ENCODE results near the gene HBZ. TPM values are rescaled to one million over a fixed set of nuclear protein-coding genes. Genes with fewer than 3 reads are reported as not detected.
"Not testable (repeated sequence)": the region's sequence is repeated elsewhere in the genome, so short reads cannot be mapped to it uniquely, and the experiment has no call there.

The HBZ gene
- total and polyA plus RNA-seq, 9 of the 15 experiments (the other 6 are each of a cell fraction or from before 2014, with no cell fraction given) = 58.0 to 610 (median 113) TPM

GRCh38 chr16:172374-172941 is 20.0 kb downstream of the HBZ start, which contains the start of gene HBA2:
Gene HBA2, plus strand, starts transcription at chr16:172876. Its CDS starts 37 bp downstream, at chr16:172913.
- FAIRE-seq (peak; percentile 77), ATAC-seq (peak; percentile 66)
- H3K4me3 ChIP-seq = peak within 1 kb of the TSS; percentile 32
- H4K20me1 ChIP-seq (replicated peaks; ENCODE audit: control insufficient read depth, insufficient read depth, low read length); POLR2A ChIA-PET; CTCF ChIA-PET (ENCODE audit: low intra/inter-chr PET ratio); H3K27ac ChIP-seq (ENCODE audit: extremely low read depth, low read depth, low read length); BruUV-seq (replicated peaks); H3K79me2 ChIP-seq (ENCODE audit: control insufficient read depth, insufficient read depth, low read length); H3K9me3 ChIP-seq (replicated peaks; ENCODE audit: control insufficient read depth, insufficient read depth, low read depth, low read length); in situ Hi-C loops (cut with MboI); H2AFZ ChIP-seq (ENCODE audit: low read depth, low read length); intact Hi-C loops (cut with micrococcal nuclease); DNase-seq (ENCODE audit: extremely low read depth in 1 of 4, low spot score in 3 of 4); H3K36me3 ChIP-seq (ENCODE audit: control insufficient read depth, insufficient read depth, low read length); H3K9me1 ChIP-seq (ENCODE audit: control insufficient read depth, insufficient read depth, low read length); H3K27me3 ChIP-seq (ENCODE audit: control insufficient read depth in 2 of 2, insufficient read depth in 2 of 2, low read length in 2 of 2): not testable (repeated sequence)
- 0 out of 2 replicates have a peak within 1 kb of the TSS, but pooled peaks have one; percentile 18 for H3K4me2 ChIP-seq (ENCODE audit: insufficient read depth, low read length)
- peaks cover 22 to 58% of the 10 kb centered on the region in 2 experiments; a peak in 4 of 5 replicates for H3K4me1 ChIP-seq (replicated peaks in 1 of 2; ENCODE audit: control insufficient read depth in 2 of 2, insufficient read depth in 2 of 2, low read length in 2 of 2)
- WGBS (ENCODE audit: insufficient coverage, low coverage, missing lambda C conversion rate) = no CpG with 5 or more reads among the region's 74 CpGs
- H3K9ac ChIP-seq (ENCODE audit: insufficient read depth in 1 of 2, low read depth in 2 of 2, low read length in 2 of 2) = peak within 1 kb of the TSS in 1 of 2 experiments; percentile 84; a peak in 3 of 4 replicates

DNA sequence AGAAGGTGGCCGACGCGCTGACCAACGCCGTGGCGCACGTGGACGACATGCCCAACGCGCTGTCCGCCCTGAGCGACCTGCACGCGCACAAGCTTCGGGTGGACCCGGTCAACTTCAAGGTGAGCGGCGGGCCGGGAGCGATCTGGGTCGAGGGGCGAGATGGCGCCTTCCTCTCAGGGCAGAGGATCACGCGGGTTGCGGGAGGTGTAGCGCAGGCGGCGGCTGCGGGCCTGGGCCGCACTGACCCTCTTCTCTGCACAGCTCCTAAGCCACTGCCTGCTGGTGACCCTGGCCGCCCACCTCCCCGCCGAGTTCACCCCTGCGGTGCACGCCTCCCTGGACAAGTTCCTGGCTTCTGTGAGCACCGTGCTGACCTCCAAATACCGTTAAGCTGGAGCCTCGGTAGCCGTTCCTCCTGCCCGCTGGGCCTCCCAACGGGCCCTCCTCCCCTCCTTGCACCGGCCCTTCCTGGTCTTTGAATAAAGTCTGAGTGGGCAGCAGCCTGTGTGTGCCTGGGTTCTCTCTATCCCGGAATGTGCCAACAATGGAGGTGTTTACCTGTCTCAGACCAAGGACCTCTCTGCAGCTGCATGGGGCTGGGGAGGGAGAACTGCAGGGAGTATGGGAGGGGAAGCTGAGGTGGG is 20.9 kb downstream of the HBZ start:
- CTCF ChIA-PET (ENCODE audit: low intra/inter-chr PET ratio); FAIRE-seq; H4K20me1 ChIP-seq (replicated peaks; ENCODE audit: control insufficient read depth, insufficient read depth, low read length); DNase-seq (ENCODE audit: extremely low read depth in 1 of 4, low spot score in 3 of 4); H3K9me3 ChIP-seq (replicated peaks; ENCODE audit: control insufficient read depth, insufficient read depth, low read depth, low read length); ATAC-seq; H3K27me3 ChIP-seq (ENCODE audit: control insufficient read depth in 2 of 2, insufficient read depth in 2 of 2, low read length in 2 of 2); in situ Hi-C loops (cut with MboI); H2AFZ ChIP-seq (ENCODE audit: low read depth, low read length); intact Hi-C loops (cut with micrococcal nuclease); POLR2A ChIA-PET; H3K9me1 ChIP-seq (ENCODE audit: control insufficient read depth, insufficient read depth, low read length); H3K27ac ChIP-seq (ENCODE audit: extremely low read depth, low read depth, low read length): not testable (repeated sequence)
- peak overlapping the region; percentile 32 for H3K4me3 ChIP-seq
- TF ChIP-seq, protein P1, sequence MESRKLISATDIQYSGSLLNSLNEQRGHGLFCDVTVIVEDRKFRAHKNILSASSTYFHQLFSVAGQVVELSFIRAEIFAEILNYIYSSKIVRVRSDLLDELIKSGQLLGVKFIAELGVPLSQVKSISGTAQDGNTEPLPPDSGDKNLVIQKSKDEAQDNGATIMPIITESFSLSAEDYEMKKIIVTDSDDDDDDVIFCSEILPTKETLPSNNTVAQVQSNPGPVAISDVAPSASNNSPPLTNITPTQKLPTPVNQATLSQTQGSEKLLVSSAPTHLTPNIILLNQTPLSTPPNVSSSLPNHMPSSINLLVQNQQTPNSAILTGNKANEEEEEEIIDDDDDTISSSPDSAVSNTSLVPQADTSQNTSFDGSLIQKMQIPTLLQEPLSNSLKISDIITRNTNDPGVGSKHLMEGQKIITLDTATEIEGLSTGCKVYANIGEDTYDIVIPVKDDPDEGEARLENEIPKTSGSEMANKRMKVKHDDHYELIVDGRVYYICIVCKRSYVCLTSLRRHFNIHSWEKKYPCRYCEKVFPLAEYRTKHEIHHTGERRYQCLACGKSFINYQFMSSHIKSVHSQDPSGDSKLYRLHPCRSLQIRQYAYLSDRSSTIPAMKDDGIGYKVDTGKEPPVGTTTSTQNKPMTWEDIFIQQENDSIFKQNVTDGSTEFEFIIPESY (CRISPR knock-in tag; IDR thresholded peaks at IDR 0.05) = peak; percentile 25; the same call in 1 of the 2 replicates
- TF ChIP-seq EGR1 (conservative IDR thresholded peaks at IDR 0.05) = 0 out of 2 replicates have a peak, but pooled peaks have one; percentile 9
- H3K79me2 ChIP-seq (ENCODE audit: control insufficient read depth, insufficient read depth, low read length) = peaks cover 19% of the 10 kb centered on the region
- WGBS (ENCODE audit: insufficient coverage, low coverage, missing lambda C conversion rate) = 15% methylated on average over 8 of the region's 44 CpGs
- BruUV-seq (replicated peaks) = TSS peak; percentile 97
- peaks cover 11% of the 10 kb centered on the region; the same call in 1 of the 3 replicates for H3K36me3 ChIP-seq (ENCODE audit: control insufficient read depth, insufficient read depth, low read length)
- H3K4me2 ChIP-seq (ENCODE audit: insufficient read depth, low read length) = 0 out of 2 replicates have a peak overlapping the region, but pooled peaks have one; percentile 18
- H3K4me1 ChIP-seq (replicated peaks in 1 of 2; ENCODE audit: control insufficient read depth in 2 of 2, insufficient read depth in 2 of 2, low read length in 2 of 2) = peaks cover 19 to 55% of the 10 kb centered on the region in 2 experiments; a peak in 4 of 5 replicates
- H3K9ac ChIP-seq (ENCODE audit: insufficient read depth in 1 of 2, low read depth in 2 of 2, low read length in 2 of 2) = peak overlapping the region in 1 of 2 experiments; percentile 84; a peak in 3 of 4 replicates
